ENCODE measurements around the gene PPFIA1.

Gene PPFIA1

GRCh38 chr11:70377645-70378044, 107.2 kb downstream of the PPFIA1 start:
- Histone ChIP-seq H3K4me1 (ENCODE audit: low read length) (no peaks in the 10 kb centered on the region), H3K27ac (ENCODE audit: low read length) (no peak overlapping the region), H3K9me2 (replicated peaks; ENCODE audit: insufficient read depth, low read length) (no peaks in the 10 kb centered on the region), H3K4me2 (ENCODE audit: low read depth, low read length) (no peak overlapping the region), H3K27me3 (replicated peaks; ENCODE audit: insufficient read depth, low read length) (no peaks in the 10 kb centered on the region), H3K36me3 (replicated peaks; ENCODE audit: insufficient read depth, low read length) (no peaks in the 10 kb centered on the region; the same call in none of the 2 replicates), H4K20me1 (ENCODE audit: insufficient read depth, low read length) (no peaks in the 10 kb centered on the region), H3K4me3 (ENCODE audit: low read length) (no peak overlapping the region), H3F3A (ENCODE audit: insufficient read depth, low read length) (no peaks in the 10 kb centered on the region), H3K79me2 (ENCODE audit: low read length) (no peaks in the 10 kb centered on the region), H3K9me3 (replicated peaks; ENCODE audit: insufficient read depth, low read length) (no peaks in the 10 kb centered on the region), H2AFZ (ENCODE audit: low read length) (no peak overlapping the region), H3K9ac (ENCODE audit: low read length) (no peak overlapping the region)
- TF ChIP-seq EZH2 (optimal IDR thresholded peaks at IDR 0.05; ENCODE audit: low read depth, low read length) (no peak), CTCF (IDR thresholded peaks at IDR 0.05; ENCODE audit: low read length) (no peak), EZH2phosphoT487 (IDR thresholded peaks at IDR 0.05; ENCODE audit: low read length) (no peak)
- no peak for DNase-seq

- no peaks in the 10 kb centered on the region; the same call in 1 of the 2 replicates for H3K36me3 ChIP-seq (replicated peaks; ENCODE audit: insufficient read depth, low read length)
These were observed 108.1 kb downstream of the PPFIA1 start for GRCh38 chr11:70378506-70379134.

GRCh38 chr11:70381350-70381749, 110.9 kb downstream of the PPFIA1 start:
- no peaks in the 10 kb centered on the region; the same call in 1 of the 2 replicates for H3K36me3 ChIP-seq (replicated peaks; ENCODE audit: insufficient read depth, low read length)
- no peaks in the 10 kb centered on the region for H3K79me2 ChIP-seq (ENCODE audit: low read length)
- H3K4me3 ChIP-seq (ENCODE audit: low read length): no peak overlapping the region
- no peaks in the 10 kb centered on the region for H4K20me1 ChIP-seq (ENCODE audit: insufficient read depth, low read length)
- no peak overlapping the region for H3K9ac ChIP-seq (ENCODE audit: low read length)
- no peak overlapping the region for H2AFZ ChIP-seq (ENCODE audit: low read length)
- no peak overlapping the region for H3K4me2 ChIP-seq (ENCODE audit: low read depth, low read length)
- DNase-seq: no peak
- H3K4me1 ChIP-seq (ENCODE audit: low read length): no peaks in the 10 kb centered on the region
- no peak for TF ChIP-seq EZH2phosphoT487 (IDR thresholded peaks at IDR 0.05; ENCODE audit: low read length)
- no peak for TF ChIP-seq EZH2 (optimal IDR thresholded peaks at IDR 0.05; ENCODE audit: low read depth, low read length)
- TF ChIP-seq CTCF (IDR thresholded peaks at IDR 0.05; ENCODE audit: low read length): no peak
- H3F3A ChIP-seq (ENCODE audit: insufficient read depth, low read length): no peaks in the 10 kb centered on the region
- no peaks in the 10 kb centered on the region for H3K27me3 ChIP-seq (replicated peaks; ENCODE audit: insufficient read depth, low read length)
- no peaks in the 10 kb centered on the region for H3K9me3 ChIP-seq (replicated peaks; ENCODE audit: insufficient read depth, low read length)
- no peaks in the 10 kb centered on the region for H3K9me2 ChIP-seq (replicated peaks; ENCODE audit: insufficient read depth, low read length)
- H3K27ac ChIP-seq (ENCODE audit: low read length): no peak overlapping the region

More at GRCh38 chr11:70378506-70379134, 108.1 kb downstream of the PPFIA1 start:
- Histone ChIP-seq H3K4me1 (ENCODE audit: low read length) (no peaks in the 10 kb centered on the region), H3K27ac (ENCODE audit: low read length) (no peak overlapping the region), H2AFZ (ENCODE audit: low read length) (no peak overlapping the region), H3K9ac (ENCODE audit: low read length) (no peak overlapping the region), H3K4me3 (ENCODE audit: low read length) (no peak overlapping the region), H3K27me3 (replicated peaks; ENCODE audit: insufficient read depth, low read length) (no peaks in the 10 kb centered on the region), H4K20me1 (ENCODE audit: insufficient read depth, low read length) (no peaks in the 10 kb centered on the region), H3K9me3 (replicated peaks; ENCODE audit: insufficient read depth, low read length) (no peaks in the 10 kb centered on the region), H3K4me2 (ENCODE audit: low read depth, low read length) (no peak overlapping the region), H3F3A (ENCODE audit: insufficient read depth, low read length) (no peaks in the 10 kb centered on the region), H3K9me2 (replicated peaks; ENCODE audit: insufficient read depth, low read length) (no peaks in the 10 kb centered on the region), H3K79me2 (ENCODE audit: low read length) (no peaks in the 10 kb centered on the region)
- TF ChIP-seq EZH2 (optimal IDR thresholded peaks at IDR 0.05; ENCODE audit: low read depth, low read length): no peak
- no peak for TF ChIP-seq EZH2phosphoT487 (IDR thresholded peaks at IDR 0.05; ENCODE audit: low read length)
- 0 out of 2 replicates have a peak, but pooled peaks have one; percentile 5 for TF ChIP-seq CTCF (IDR thresholded peaks at IDR 0.05; ENCODE audit: low read length)
- DNase-seq: no peak

Data from MM.1S (cell line).